Pulmonary artery endothelial cell (primary cell): ENCODE measurements around the gene GABRG3. TPM values are rescaled to one million over a fixed set of nuclear protein-coding genes. Genes with fewer than 3 reads are reported as not detected.
"Not testable (repeated sequence)": the region's sequence is repeated elsewhere in the genome, so short reads cannot be mapped to it uniquely, and the experiment has no call there.

Source experiments
- DNase-seq: peaks from one replicate; pipeline ENCODE4 v3.0.0-alpha.2; 2011; ENCODE audit warnings: low read depth, low spot score
- total RNA-seq: library from RNA; depleted of rRNA; stranded (reverse); fragments of >200 nt; gene quantifications from 2 replicates; pipeline ENCODE4 v1.2.3, GENCODE V29; 2014

GABRG3 gene
- total RNA-seq, 1 donor from 2014 or later = not detected

DNA sequence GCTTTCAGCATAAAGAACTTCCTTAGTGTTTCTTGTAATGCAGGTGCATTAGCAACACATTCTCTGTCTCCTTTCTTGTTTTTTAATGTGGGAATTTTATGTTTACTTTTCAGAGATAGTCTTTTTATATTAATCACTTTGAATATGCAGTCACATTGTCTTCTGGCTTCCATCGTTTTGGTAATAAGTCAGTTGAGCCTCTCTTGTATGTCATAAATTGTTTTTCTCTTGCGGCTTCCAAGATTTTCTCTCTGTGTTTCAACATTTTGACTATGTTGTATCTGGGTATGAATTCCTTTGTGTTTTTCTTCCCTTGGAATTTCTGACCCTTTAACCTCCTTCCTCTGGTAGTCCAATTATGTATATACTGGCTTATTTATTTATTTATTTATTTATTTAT, 25.3 kb downstream of the GABRG3 start:
- DNase-seq = no peak

DNA sequence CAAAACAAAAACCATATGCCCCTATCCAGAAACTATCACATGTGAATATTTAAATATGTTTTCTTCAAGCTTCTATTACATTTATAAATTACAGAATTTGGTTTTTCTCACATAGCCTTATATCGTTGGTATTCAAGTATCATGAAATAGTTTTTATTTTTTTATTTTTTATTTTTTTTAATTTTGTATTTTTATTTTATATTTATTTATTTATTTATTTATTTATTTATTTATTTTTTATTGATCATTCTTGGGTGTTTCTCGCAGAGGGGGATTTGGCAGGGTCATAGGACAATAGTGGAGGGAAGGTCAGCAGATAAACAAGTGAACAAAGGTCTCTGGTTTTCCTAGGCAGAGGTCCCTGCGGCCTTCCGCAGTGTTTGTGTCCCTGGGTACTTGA, 32.0 kb downstream of the GABRG3 start:
- not testable (repeated sequence) for DNase-seq

DNA sequence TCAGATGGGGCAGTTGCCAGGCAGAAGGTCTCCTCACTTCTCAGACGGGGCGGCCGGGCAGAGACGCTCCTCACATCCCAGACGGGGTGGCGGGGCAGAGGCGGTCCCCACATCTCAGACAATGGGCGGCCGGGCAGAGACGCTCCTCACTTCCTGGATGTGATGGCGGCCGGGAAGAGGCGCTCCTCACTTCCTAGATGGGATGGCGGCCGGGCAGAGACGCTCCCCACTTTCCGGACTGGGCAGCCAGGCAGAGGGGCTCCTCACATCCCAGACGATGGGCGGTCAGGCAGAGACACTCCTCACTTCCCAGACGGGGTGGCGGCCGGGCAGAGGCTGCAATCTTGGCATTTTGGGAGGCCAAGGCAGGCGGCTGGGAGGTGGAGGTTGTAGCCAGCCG, 33.2 kb downstream of the GABRG3 start:
- not testable (repeated sequence) for DNase-seq

DNA sequence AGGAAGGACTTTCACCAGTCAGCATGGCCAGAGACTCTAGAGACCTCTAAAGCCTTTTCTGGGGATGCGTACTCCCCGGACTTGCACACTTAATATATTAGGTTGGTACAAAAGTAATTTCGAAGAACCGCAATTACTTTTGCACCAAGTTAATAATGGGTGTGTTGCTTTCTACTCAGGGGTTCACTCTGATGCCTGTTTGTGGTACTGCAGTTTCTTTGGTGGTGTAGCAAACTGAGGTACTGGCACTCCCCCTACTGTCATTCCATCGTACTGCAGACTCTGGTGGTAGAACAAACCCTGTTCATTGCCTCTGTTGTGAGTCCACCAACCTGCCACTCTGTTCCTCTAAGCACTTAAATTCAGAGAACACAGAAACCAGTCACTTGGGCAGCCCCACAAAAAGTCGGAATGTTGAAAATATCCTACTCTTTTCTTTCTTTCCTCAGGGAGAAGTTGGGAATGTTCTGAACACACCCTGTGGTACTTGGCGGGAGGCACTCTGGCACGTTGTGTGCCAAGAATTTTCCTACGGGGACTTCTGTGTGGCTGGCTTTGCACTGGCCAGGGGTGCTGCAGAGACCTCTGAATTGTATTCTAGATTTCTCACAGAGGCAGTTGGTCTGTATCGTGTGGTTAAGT, 46.3 kb downstream of the GABRG3 start:
- no peak for DNase-seq

DNA sequence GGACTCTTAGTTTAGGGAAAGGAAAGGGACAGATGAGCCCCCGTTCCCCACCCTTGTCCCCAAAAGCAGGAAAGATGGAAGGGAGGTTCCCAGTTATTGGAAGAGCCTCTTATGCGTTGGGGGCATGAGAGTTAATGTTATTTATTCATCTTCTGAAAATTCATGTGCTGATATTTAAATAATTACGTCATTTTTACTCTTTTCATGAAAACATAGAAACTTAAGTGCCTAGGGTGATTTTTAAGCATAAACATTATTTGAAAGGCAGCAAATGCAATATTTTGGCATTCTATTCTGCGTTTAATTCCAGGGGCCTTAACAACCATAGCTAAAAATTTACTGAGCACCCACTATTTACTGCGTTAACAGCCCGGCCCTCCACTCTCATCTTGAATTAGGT, 48.7 kb downstream of the GABRG3 start:
- no peak for DNase-seq

DNA sequence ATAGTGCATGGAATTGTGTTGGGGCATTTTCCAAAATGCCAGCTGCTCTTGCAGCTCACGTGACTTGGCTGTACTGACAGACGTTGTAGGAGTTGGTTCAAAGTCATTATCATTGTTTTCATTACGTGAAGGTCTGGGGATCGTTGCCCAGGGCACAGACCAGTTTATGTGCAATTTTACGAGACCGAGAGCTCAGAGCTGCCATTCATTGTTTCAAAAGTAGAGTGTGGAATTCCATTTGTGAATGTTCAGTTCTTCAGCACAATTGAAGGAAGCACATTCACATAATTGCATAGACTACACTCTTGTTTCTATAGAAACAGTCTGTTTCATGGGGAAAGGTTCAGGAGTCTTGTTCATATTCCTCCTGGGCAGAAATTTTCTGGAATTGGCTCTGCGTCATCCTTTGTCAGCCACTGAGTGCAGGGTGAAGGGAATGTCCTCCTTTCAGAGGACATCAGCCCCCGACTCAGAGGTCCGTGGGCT, 54.5 kb downstream of the GABRG3 start:
- no peak for DNase-seq

DNA sequence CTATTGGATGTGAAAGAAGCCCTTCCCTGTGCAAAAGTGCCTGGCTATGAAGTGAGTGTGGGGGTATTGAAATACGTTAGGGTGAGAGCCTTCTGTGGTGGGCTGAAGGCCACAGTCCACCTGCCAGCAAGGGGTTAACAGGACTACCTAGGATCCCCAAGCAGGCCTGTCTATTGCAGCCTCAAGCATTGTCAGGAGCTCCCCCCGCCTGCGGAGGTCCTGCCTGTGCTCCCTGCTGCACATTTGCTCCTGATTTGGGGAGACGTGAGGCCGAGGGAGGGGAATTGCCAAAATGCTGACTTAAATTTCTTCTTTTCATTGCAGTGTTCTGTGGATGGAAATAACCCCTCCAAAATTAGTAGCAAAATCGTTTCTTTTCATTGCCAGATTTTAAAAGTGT, 56.2 kb downstream of the GABRG3 start:
- DNase-seq = no peak

DNA sequence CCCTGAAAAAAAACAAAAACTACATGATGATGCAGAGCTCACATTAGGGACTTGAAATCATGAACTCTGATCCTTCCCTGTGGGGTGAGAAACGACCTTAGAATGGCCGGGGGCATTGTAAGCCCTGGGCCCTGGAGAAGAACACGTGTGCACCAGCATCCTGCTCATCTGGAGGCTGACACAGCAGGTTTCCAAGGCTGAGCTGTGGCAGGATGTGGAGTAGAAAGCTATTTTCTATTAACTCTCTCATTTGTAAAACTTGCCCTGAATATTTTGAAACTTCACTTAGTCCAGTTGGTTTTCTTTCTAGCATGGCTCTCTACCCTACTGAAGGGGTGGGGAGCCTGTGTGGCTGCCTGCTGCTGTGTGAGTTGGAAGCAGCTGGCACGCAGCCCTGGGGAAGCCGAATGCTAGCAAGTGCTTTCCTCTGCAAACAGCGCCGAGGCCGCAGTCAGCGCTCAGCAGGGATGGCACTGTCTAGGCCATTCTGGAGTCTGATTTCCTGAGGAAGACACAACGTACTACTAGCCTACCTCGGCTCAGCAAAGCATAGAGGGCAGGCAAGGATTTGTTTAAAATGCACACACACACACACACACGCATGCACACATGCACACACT, 58.0 kb downstream of the GABRG3 start:
- DNase-seq = no peak

DNA sequence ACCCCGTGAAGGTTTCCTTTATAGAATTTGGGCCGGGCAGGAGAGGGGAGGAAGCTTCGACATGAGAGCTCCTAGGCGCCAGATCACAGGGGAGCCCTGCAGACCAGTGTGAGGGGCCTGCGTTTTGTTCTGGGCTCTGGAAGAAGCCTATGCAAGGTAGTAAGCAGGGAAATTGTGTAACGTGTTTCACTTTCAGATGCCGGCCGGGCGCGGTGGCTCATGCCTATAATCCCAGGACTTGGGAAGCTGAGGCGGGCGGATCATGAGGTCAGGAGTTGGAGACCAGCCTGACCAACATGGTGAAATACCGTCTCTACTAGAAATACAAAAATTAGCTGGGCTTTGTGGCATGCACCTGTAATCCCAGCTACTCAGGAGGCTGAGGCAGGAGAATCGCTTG, 65.2 kb downstream of the GABRG3 start:
- DNase-seq = no peak

DNA sequence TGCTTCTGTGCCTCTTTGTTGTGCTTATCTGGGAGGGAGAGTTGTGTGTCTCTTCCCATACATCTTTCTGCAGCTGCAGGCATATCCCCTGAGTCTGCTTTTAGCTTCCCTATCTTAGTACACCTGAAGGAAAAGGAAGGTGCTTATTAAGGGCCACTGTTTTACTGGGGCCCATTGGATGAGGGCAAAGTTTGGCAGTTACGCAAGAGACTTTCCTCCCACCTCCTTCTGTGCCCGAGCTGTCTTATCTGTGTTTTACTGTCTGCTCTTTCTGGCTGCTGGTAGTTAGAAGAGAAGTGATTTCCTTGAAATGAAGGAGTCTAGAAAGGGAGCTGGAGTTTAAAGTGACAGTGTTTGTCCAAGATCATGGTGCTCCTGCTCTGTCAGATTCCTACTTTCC, 66.5 kb downstream of the GABRG3 start:
- no peak for DNase-seq

DNA sequence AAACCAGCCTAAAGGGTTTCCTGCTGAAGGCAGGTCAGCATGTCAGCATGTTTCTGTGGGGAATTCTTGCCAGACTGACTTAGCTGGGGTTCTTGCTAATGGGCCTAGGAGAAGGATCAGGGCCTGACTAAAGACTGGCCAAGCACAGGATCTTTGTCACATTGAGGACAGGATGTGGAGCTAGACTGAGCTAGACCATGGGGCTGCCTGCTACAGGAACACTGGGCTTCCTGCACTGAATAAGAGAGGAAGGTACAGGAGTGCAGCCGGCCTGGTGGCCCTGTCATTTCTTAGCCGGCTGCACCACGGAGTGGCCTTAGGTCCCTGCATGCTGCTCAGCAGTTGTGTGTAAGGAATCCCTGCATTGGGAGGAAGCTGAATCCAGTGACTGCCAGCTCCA, 68.2 kb downstream of the GABRG3 start:
- no peak for DNase-seq

DNA sequence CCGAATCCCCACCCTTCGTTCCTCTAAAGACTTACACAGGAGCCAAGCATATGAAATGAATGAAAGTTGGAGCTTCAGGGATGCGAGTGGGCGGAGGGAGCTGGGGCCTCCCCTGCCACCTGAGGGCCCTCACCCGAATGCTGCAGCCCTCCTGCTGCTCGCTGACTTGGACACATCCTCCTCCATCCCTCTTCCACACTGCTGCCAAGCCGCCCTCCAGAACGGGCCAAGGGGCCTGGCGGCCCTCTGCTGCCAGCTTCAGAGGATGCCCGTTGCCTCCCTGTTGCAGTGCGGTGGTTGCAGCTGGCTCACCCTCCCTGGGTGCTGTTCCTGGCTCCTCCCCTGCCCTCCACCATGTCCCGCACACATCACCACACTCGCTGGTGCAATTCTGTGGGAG, 71.2 kb downstream of the GABRG3 start:
- no peak for DNase-seq

DNA sequence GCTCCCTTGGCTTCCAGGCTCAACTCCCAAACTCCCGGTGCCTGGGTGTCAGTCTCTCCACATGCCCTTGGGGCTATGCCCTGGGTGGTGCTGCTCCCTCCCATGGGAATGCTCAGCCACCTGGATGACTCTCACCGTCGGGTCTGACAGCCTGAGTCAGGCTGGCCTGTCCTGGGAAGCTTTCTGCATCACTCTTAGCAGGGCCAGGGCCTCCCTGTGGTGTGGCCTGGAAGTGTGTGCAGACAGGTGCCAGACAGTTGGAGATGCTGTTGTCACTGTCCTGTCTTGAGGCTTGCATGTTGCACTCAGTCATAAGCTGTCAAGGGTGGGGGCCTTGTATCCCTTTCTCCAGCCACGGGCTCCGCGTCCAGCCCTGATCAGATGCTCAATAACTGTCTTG, 71.7 kb downstream of the GABRG3 start:
- no peak for DNase-seq

DNA sequence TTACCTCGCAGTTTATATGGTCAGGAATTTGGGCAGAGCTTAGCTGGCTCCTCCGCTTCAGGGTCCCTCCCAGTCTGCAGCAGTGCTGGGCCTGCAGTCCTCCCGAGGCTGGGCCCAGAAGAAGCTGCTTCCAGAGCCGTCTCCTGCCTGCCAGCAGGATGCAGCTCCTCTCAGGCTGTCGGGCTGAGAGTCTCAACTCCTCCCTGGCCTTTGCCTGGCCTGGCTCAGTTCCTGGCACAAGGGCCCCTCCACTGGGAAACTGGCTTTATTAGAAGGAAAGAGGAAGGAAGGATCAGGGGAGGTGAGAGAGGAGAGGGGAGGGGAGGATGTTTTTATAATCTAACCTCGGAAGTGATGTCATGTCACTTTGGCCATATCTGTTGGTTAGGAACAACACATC, 72.8 kb downstream of the GABRG3 start:
- no peak for DNase-seq

DNA sequence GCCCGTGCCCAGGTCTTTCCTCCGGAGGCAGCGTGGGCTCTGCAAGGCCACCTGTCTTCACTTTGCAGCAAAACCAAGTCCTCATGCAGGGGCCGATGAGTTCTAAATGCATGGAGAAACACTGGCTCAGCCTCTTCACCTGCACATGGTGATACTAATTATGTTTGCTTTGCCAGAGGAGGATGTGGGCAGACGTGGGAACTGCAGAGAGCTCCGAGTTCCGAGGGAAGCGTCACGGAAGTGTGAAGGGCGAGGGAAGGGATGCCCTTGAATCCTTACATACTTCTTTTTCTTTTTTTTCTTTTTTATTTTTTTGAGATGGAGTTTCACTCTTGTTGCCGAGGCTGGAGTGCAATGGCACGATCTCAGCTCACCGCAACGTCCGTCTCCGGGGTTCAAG, 74.8 kb downstream of the GABRG3 start:
- DNase-seq = no peak

DNA sequence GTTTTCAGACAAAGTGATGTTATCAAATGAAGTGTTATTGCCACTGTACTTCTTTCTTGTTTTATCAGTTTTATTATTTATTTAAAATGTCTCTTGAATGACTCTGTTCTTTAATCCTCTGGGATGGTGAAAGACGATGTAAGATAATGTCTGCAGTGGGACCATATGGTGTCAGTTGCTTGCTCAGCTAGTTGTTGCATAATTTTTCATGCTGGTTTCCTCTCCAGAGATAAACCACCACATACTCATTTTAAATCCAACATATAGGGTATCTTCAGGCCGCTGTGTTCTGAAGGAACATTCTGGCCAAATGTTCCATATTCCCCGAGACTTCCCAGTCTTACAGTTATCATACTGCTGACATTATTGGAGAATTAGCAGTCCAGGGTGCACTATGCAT, 75.9 kb downstream of the GABRG3 start:
- no peak for DNase-seq

DNA sequence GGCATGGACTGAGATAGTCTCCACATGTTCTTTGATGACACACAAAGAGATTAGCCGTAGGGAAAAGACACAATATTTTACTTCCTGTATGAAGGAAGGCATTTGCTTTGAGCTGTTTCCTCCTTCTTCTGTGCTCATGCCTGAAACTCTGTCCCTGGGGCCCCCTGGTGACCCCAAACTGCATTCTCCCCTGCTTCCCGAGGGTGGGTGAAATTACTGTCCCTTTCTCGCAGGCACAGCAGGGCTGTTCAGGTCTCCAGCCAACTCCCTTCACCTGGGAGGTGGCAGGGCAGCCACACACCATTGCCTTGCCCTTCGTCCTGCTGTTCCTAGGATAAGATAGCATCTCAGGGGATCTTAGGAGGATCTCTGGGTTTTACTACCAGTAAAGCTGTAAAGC, 79.2 kb downstream of the GABRG3 start:
- no peak for DNase-seq

DNA sequence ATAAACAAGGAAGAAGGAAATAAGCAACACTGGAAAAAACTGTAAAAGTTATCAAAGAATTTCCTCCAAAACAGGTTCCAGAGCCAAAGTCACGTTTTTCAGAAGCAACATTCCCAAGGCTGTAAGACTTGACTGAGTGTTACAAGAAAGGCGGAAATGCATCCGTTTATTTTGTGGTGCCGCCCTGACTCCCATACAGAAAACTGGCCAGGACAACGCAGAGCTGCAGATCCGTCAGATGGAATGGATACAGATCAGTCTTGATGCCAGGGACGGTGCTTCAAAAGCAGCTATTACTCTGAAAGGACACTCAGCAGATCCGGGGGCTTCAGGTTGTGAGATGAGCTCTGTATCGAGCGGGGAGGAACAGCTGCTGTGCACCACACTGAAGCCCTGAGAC, 83.4 kb downstream of the GABRG3 start:
- DNase-seq = no peak

DNA sequence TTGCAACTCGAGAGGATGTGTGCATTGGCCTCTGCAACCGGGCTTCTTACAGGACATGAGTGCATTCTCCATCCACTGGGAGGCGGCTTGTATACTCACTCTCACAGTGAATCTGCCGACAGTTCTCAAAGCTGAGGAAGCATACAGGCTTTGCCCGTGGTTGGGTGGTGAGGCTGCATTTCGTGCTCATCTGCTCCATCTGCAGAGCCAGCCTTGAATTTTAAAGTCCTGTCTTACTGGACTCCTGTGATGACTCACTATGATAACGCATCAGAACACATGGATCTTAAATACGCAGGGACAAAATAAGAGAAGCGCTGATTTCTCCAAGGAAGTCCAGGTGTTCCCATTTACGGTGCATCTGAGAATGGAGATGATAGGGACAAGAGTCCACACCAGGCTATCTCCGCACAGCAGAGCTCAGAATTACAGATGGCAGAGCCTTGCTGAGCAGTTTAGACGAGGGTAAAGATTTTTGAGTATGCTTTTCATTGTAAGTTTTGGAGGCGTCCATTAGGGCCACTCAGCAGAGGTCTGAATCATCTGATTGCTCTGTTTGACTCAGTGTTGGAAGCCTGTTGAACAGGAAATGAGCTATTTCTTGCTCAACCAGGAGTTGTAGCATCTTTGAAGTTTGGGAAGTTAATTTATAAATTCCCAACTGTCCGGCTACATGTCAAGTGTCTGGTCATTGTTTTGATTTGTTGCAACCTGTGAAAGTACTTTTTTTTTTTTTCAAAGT, 87.1 kb downstream of the GABRG3 start:
- no peak for DNase-seq

DNA sequence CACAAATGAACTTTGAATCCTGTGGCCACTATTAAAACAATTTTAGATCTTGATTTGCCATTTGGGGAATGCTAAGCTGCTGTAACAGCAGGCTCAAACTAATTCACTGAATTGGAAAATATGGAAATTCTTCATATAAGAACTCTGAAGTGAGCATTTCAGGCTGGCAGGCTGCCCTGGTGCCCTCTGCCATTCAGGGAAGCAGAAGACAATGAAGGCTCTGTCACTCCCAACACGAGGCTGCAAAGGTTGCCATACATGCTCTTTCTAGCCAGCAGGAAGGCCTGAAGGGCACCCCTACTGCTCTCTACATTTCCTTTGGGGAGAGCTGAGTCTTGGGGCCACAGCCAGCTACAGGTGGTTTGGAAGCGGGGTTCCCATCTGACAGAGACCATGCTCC, 88.0 kb downstream of the GABRG3 start:
- no peak for DNase-seq

DNA sequence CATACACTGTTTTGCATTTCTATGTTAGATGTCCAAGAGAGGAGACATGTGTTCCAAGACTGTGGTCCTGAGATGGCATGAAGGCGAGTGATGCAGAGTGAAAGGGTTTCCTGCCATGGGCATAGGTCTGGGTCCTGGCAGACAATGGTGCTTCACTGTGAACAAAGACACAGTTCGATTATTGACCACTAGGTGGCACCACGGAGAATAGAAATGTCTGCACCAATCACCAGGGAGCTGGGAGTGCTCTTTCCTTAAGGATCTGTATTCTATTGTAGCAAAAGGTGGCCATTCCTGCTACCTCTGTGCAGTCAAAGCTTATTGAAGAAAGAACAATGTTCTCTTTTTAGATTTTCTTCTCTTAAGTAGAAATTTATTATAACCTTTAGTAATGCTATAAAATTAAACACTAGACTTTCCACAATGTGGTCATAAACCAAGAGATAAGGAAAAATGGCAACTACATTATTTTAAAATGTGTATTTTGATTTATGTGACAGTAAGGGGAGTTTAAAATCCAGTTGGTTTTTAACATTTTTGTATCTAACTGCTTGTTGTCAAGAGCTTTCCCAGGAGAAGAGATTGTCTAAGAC, 88.7 kb downstream of the GABRG3 start:
- DNase-seq = no peak

DNA sequence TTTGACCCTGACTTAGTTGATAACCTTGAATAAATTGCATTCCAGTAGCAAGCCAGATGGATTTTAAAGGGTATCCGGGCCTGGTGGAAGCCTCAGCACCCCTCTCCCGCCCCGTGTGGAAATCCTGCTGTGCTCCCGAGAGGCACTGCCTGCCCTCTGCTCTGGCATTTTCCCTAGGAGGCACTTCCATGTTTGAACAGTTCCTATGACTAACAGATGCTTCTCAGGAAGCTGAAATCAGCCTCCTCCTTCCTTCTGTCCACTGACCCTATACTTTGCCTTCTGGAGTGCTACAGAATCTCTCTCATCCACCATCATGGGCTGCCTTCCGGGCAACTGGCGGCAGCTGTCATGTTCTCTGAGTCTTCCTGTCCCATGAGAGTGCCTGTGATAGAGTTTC, 90.8 kb downstream of the GABRG3 start:
- DNase-seq = no peak
